GM23338 (cell line): ENCODE data around the gene RAB44. TPM values are rescaled to one million over a fixed set of nuclear protein-coding genes. Genes with fewer than 3 reads are reported as not detected.

ENCODE experiments used
- ATAC-seq: fragments of 200-7000 bp; cut with Tn5 transposase; 3 replicates; pipeline ENCODE4 v1.9.1; 2020
- DNase-seq: peaks from one replicate; pipeline ENCODE4 v3.0.0-alpha.2; 2015; ENCODE audit warnings: low spot score
- H2AFZ ChIP-seq: fragments of 200-600 bp; sonication (generic); 2 replicates; pipeline ENCODE4 v1.8.0; 2016; ENCODE audit warnings: antibody characterized with exemption, mild to moderate bottlenecking, moderate library complexity
- H3F3A ChIP-seq: fragments of 200-600 bp; sonication (generic); replicated peaks from 2 replicates; pipeline ENCODE4 v1.8.0; 2017; ENCODE audit warnings: antibody characterized with exemption, mixed run types, low read depth
- H3K27ac ChIP-seq: fragments of 200-600 bp; sonication (generic); 2 replicates; pipeline ENCODE4 v1.6.1; 2016; ENCODE audit warnings: low read depth
- H3K27me3 ChIP-seq: fragments of 200-600 bp; sonication (generic); 2 replicates; pipeline ENCODE4 v1.8.0; 2016; ENCODE audit warnings: mild to moderate bottlenecking, mixed run types, moderate library complexity; ENCODE audit not compliant: insufficient read depth
- H3K36me3 ChIP-seq: fragments of 200-600 bp; sonication (generic); 2 replicates; pipeline ENCODE4 v1.8.0; 2016; ENCODE audit warnings: mild to moderate bottlenecking; ENCODE audit not compliant: insufficient read depth
- H3K4me1 ChIP-seq: fragments of 200-600 bp; sonication (generic); 2 replicates; pipeline ENCODE4 v1.8.0; 2016; ENCODE audit warnings: mild to moderate bottlenecking, moderate library complexity; ENCODE audit not compliant: insufficient read depth
- H3K4me2 ChIP-seq: fragments of 200-600 bp; sonication (generic); 2 replicates; pipeline ENCODE4 v1.7.1; 2017; ENCODE audit warnings: mixed run types
- H3K4me3 ChIP-seq: fragments of 200-600 bp; sonication (generic); 2 replicates; pipeline ENCODE4 v1.6.1; 2016; ENCODE audit warnings: mixed run types
- H3K79me2 ChIP-seq: fragments of 200-600 bp; sonication (generic); replicated peaks from 2 replicates; pipeline ENCODE4 v1.8.0; 2017; ENCODE audit warnings: mild to moderate bottlenecking; ENCODE audit not compliant: insufficient read depth
- H3K9me2 ChIP-seq: fragments of 200-600 bp; sonication (generic); 2 replicates; pipeline ENCODE4 v1.8.0; 2017; ENCODE audit not compliant: insufficient read depth
- H4K20me1 ChIP-seq: fragments of 200-600 bp; sonication (generic); replicated peaks from 2 replicates; pipeline ENCODE4 v1.8.0; 2017; ENCODE audit warnings: mild to moderate bottlenecking; ENCODE audit not compliant: insufficient read depth
- H3K27ac Mint-ChIP-seq: 2 replicates; pipeline ENCODE4 v1.8.0; 2020; ENCODE audit warnings: inconsistent platforms, mild to moderate bottlenecking, moderate library complexity, mixed read lengths
- H3K27me3 Mint-ChIP-seq: 3 replicates; pipeline ENCODE4 v1.8.0; 2022; ENCODE audit warnings: low read depth, mild to moderate bottlenecking, moderate library complexity, mixed read lengths, inconsistent platforms; ENCODE audit not compliant: insufficient read depth, poor library complexity
- H3K36me3 Mint-ChIP-seq: 3 replicates; pipeline ENCODE4 v1.8.0; 2021; ENCODE audit warnings: low read depth, mild to moderate bottlenecking, inconsistent platforms, moderate library complexity, mixed read lengths
- H3K4me1 Mint-ChIP-seq: 3 replicates; pipeline ENCODE4 v1.8.0; 2020; ENCODE audit warnings: mild to moderate bottlenecking, inconsistent platforms, mixed read lengths
- H3K4me3 Mint-ChIP-seq: 3 replicates; pipeline ENCODE4 v1.8.0; 2021; ENCODE audit warnings: moderate library complexity, mild to moderate bottlenecking, inconsistent platforms, mixed read lengths
- H3K9me3 Mint-ChIP-seq: 3 replicates; pipeline ENCODE4 v1.8.0; 2020; ENCODE audit warnings: moderate library complexity, mild to moderate bottlenecking, inconsistent platforms, mixed read lengths
- CTCF ChIP-seq, 2 experiments: fragments of 200-600 bp in 1 of 2; sonication (generic) in 1 of 2; conservative IDR thresholded peaks; 2 replicates each; pipeline versions ENCODE4 v1.5.1 to v1.6.1; 2016 to 2017; ENCODE audit warnings: antibody characterized with exemption in 2 of 2, low read depth in 2 of 2, mild to moderate bottlenecking in 2 of 2, moderate library complexity in 1 of 2
- EZH2 ChIP-seq: fragments of 200-600 bp; sonication (generic); IDR thresholded peaks from one replicate; pipeline ENCODE4 v1.8.0; 2017; ENCODE audit warnings: antibody characterized with exemption, mild to moderate bottlenecking, low read depth; ENCODE audit not compliant: unreplicated experiment
- EZH2phosphoT487 ChIP-seq: fragments of 200-600 bp; sonication (generic); IDR thresholded peaks from one replicate; pipeline ENCODE4 v1.8.1; 2018; ENCODE audit warnings: antibody characterized with exemption; ENCODE audit not compliant: unreplicated experiment
- NANOG ChIP-seq: IDR thresholded peaks from 2 replicates; pipeline ENCODE4 v1.6.1; 2016; ENCODE audit warnings: antibody characterized with exemption, borderline replicate concordance
- POLR2AphosphoS5 ChIP-seq: IDR thresholded peaks from 2 replicates; pipeline ENCODE4 v1.6.1; 2016; ENCODE audit warnings: antibody characterized with exemption, low read depth
- STAT1 ChIP-seq: IDR thresholded peaks from one replicate; pipeline ENCODE4 v1.6.1; 2016; ENCODE audit warnings: antibody characterized with exemption; ENCODE audit not compliant: unreplicated experiment
- ZNF114 ChIP-seq: fragments of 250-450 bp; sonication (Bioruptor Pico); IDR thresholded peaks from 2 replicates; pipeline ENCODE4 v1.5.0; 2020; ENCODE audit warnings: mild to moderate bottlenecking, moderate library complexity
- ZNF331 ChIP-seq: fragments of 250-450 bp; sonication (Bioruptor Pico); IDR thresholded peaks from 2 replicates; pipeline ENCODE4 v1.5.0; 2020; ENCODE audit warnings: low read depth, mild to moderate bottlenecking, moderate library complexity
- ZNF462 ChIP-seq: fragments of 250-450 bp; sonication (Bioruptor Pico); IDR thresholded peaks from 2 replicates; pipeline ENCODE4 v1.5.0; 2020; ENCODE audit warnings: mild to moderate bottlenecking, moderate library complexity
- polyA plus RNA-seq: library from polyadenylated mRNA; unstranded; fragments of >200 nt; fragmentation: Nextera tagmentation; extraction: Ambion mirVana; gene quantifications from 2 replicates; pipeline ENCODE4 v1.2.1, GENCODE V29; 2016
- total RNA-seq: library from RNA; depleted of rRNA; stranded (reverse); fragments of >200 nt; shearing (Covaris generic); gene quantifications from 2 replicates; pipeline ENCODE4 v1.2.3, GENCODE V29; 2014

Gene RAB44
- total and polyA plus RNA-seq, 2 experiments from 2014 or later: not detected

GRCh38 chr6:36774331-36774730 is 76.7 kb downstream of the RAB44 start:
- Mint-ChIP-seq H3K4me1 (peaks cover 45% of the 10 kb centered on the region), H3K27me3 (peaks cover 21% of the 10 kb centered on the region), H3K9me3 (no peaks in the 10 kb centered on the region), H3K36me3 (no peaks in the 10 kb centered on the region; the same call in 2 of the 3 replicates), H3K4me3 (no peak overlapping the region), H3K27ac (no peak overlapping the region)
- Histone ChIP-seq H3K36me3 (no peaks in the 10 kb centered on the region), H3K27ac (no peak overlapping the region), H3F3A (no peaks in the 10 kb centered on the region), H3K4me2 (no peak overlapping the region), H3K4me1 (peaks cover 28% of the 10 kb centered on the region), H4K20me1 (no peaks in the 10 kb centered on the region), H3K4me3 (no peak overlapping the region), H3K27me3 (no peaks in the 10 kb centered on the region), H3K9me2 (no peaks in the 10 kb centered on the region), H2AFZ (no peak overlapping the region; the same call in 1 of the 2 replicates), H3K79me2 (no peaks in the 10 kb centered on the region)
- DNase-seq: no peak
- no peak for ATAC-seq
- TF ChIP-seq CTCF (conservative IDR thresholded peaks at IDR 0.05; ENCODE audit: low read depth in 2 of 2) (no peak), POLR2AphosphoS5 (no peak)

GRCh38 chr6:36776167-36776566 is 78.5 kb downstream of the RAB44 start:
- Histone ChIP-seq H3K79me2 (no peaks in the 10 kb centered on the region), H2AFZ (no peak overlapping the region; the same call in 1 of the 2 replicates), H4K20me1 (no peaks in the 10 kb centered on the region), H3F3A (no peaks in the 10 kb centered on the region), H3K4me2 (no peak overlapping the region), H3K27ac (no peak overlapping the region), H3K27me3 (no peaks in the 10 kb centered on the region), H3K4me1 (peaks cover 28% of the 10 kb centered on the region), H3K4me3 (no peak overlapping the region), H3K36me3 (no peaks in the 10 kb centered on the region), H3K9me2 (no peaks in the 10 kb centered on the region)
- no peak overlapping the region for H3K4me3 Mint-ChIP-seq
- H3K9me3 Mint-ChIP-seq: no peaks in the 10 kb centered on the region
- H3K27ac Mint-ChIP-seq: no peak overlapping the region
- ATAC-seq (no peak), DNase-seq (no peak)
- no peaks in the 10 kb centered on the region; the same call in 2 of the 3 replicates for H3K36me3 Mint-ChIP-seq
- H3K4me1 Mint-ChIP-seq: peaks cover 47% of the 10 kb centered on the region
- peaks cover 28% of the 10 kb centered on the region for H3K27me3 Mint-ChIP-seq
- TF ChIP-seq ZNF114 (CRISPR knock-in tag) (no peak), EZH2 (no peak), ZNF462 (CRISPR knock-in tag) (no peak), NANOG (no peak), POLR2AphosphoS5 (no peak), CTCF (conservative IDR thresholded peaks at IDR 0.05; ENCODE audit: low read depth in 2 of 2) (no peak), EZH2phosphoT487 (no peak), ZNF331 (CRISPR knock-in tag) (no peak), STAT1 (no peak)
